Measurements from ENCODE around the gene TBL2.

The TBL2 gene

GRCh38 chr7:73578342-73579128 is at the start of gene TBL2:
Gene TBL2 (minus strand): TSS chr7:73578579. CDS start chr7:73578549, 30 bp downstream.
- H3K27me3 Mint-ChIP-seq (ENCODE audit: low read depth, poor library complexity) = peaks cover 5% of the 10 kb centered on the region
- no peak for TF ChIP-seq CTCF (IDR thresholded peaks at IDR 0.05)
- H3K9me3 Mint-ChIP-seq = no peaks in the 10 kb centered on the region

GRCh38 chr7:73626814-73627213 is 48.4 kb upstream of the TBL2 start:
- peaks cover 12% of the 10 kb centered on the region for H3K4me1 Mint-ChIP-seq
- H3K36me3 Mint-ChIP-seq (ENCODE audit: low read depth) = no peaks in the 10 kb centered on the region
- no peak for TF ChIP-seq CTCF (IDR thresholded peaks at IDR 0.05)
- no peaks in the 10 kb centered on the region for H3K9me3 Mint-ChIP-seq
- H3K4me3 Mint-ChIP-seq = no peak overlapping the region
- H3K27ac Mint-ChIP-seq = no peak overlapping the region
- H3K27me3 Mint-ChIP-seq (ENCODE audit: low read depth, poor library complexity) = peaks cover 75% of the 10 kb centered on the region
- no peak for DNase-seq

More at GRCh38 chr7:73578342-73579128, at the start of gene TBL2:
- peak; percentile 100 for DNase-seq
- peak within 1 kb of the TSS; percentile 91 for H3K4me3 Mint-ChIP-seq
- H3K4me1 Mint-ChIP-seq = peaks cover 46% of the 10 kb centered on the region
- peaks cover 17% of the 10 kb centered on the region for H3K36me3 Mint-ChIP-seq (ENCODE audit: low read depth)
- H3K27ac Mint-ChIP-seq = peak within 1 kb of the TSS; percentile 99

GRCh38 chr7:73625276-73625675 is 46.9 kb upstream of the TBL2 start:
- H3K9me3 Mint-ChIP-seq = no peaks in the 10 kb centered on the region
- H3K27ac Mint-ChIP-seq = no peak overlapping the region
- peaks cover 12% of the 10 kb centered on the region for H3K4me1 Mint-ChIP-seq
- peaks cover 80% of the 10 kb centered on the region for H3K27me3 Mint-ChIP-seq (ENCODE audit: low read depth, poor library complexity)
- TF ChIP-seq CTCF (IDR thresholded peaks at IDR 0.05) = no peak
- H3K36me3 Mint-ChIP-seq (ENCODE audit: low read depth) = no peaks in the 10 kb centered on the region
- no peak overlapping the region for H3K4me3 Mint-ChIP-seq
- no peak for DNase-seq

- Mint-ChIP-seq H3K9me3 (no peaks in the 10 kb centered on the region), H3K27ac (no peak overlapping the region), H3K36me3 (ENCODE audit: low read depth) (no peaks in the 10 kb centered on the region), H3K4me3 (peak overlapping the region; percentile 79), H3K4me1 (peaks cover 12% of the 10 kb centered on the region), H3K27me3 (ENCODE audit: low read depth, poor library complexity) (peaks cover 83% of the 10 kb centered on the region)
- no peak for DNase-seq
- TF ChIP-seq CTCF (IDR thresholded peaks at IDR 0.05) = no peak
Measured at GRCh38 chr7:73624669-73625001, 46.3 kb upstream of the TBL2 start.

- TF ChIP-seq CTCF (IDR thresholded peaks at IDR 0.05) = no peak
- DNase-seq = peak; percentile 93
- no peaks in the 10 kb centered on the region for H3K36me3 Mint-ChIP-seq (ENCODE audit: low read depth)
- peaks cover 84% of the 10 kb centered on the region for H3K27me3 Mint-ChIP-seq (ENCODE audit: low read depth, poor library complexity)
- peak within 1 kb of the TSS; percentile 79 for H3K4me3 Mint-ChIP-seq
- peaks cover 12% of the 10 kb centered on the region for H3K4me1 Mint-ChIP-seq
- no peak within 1 kb of the TSS for H3K27ac Mint-ChIP-seq
- no peaks in the 10 kb centered on the region for H3K9me3 Mint-ChIP-seq
Measured at GRCh38 chr7:73623798-73624668, 45.7 kb upstream of the TBL2 start, which contains the start of gene MLXIPL. Gene MLXIPL (minus strand): TSS chr7:73624522. CDS start chr7:73624492, 30 bp downstream.

Measured in nephron progenitor cell (in vitro differentiated cells).